Measurements from ENCODE around the gene SLC47A2.

The SLC47A2 gene

GRCh38 chr17:19737305-19738072, 21.1 kb upstream of the SLC47A2 start:
- TF ChIP-seq CTCF (IDR thresholded peaks at IDR 0.05; ENCODE audit: low read depth, low read length, missing control alignments) = no peak
- DNase-seq (ENCODE audit: extremely low read depth, low read depth) = no peak

GRCh38 chr17:19736071-19736470, 19.7 kb upstream of the SLC47A2 start:
- no peak for DNase-seq (ENCODE audit: extremely low read depth, low read depth)
- no peak for TF ChIP-seq CTCF (IDR thresholded peaks at IDR 0.05; ENCODE audit: low read depth, low read length, missing control alignments)
- no peak overlapping the region for H3K4me3 ChIP-seq (replicated peaks; ENCODE audit: low read depth, low read length)

More at GRCh38 chr17:19737305-19738072, 21.1 kb upstream of the SLC47A2 start:
- H3K4me3 ChIP-seq (replicated peaks; ENCODE audit: low read depth, low read length) = no peak overlapping the region

GRCh38 chr17:19733953-19734526, 17.7 kb upstream of the SLC47A2 start:
- DNase-seq (ENCODE audit: extremely low read depth, low read depth) = no peak
- no peak for TF ChIP-seq CTCF (IDR thresholded peaks at IDR 0.05; ENCODE audit: low read depth, low read length, missing control alignments)
- no peak overlapping the region for H3K4me3 ChIP-seq (replicated peaks; ENCODE audit: low read depth, low read length)

GRCh38 chr17:19731626-19732025, 15.2 kb upstream of the SLC47A2 start:
- no peak for DNase-seq (ENCODE audit: extremely low read depth, low read depth)
- no peak overlapping the region for H3K4me3 ChIP-seq (replicated peaks; ENCODE audit: low read depth, low read length)
- no peak for TF ChIP-seq CTCF (IDR thresholded peaks at IDR 0.05; ENCODE audit: low read depth, low read length, missing control alignments)

GRCh38 chr17:19730843-19731242, 14.5 kb upstream of the SLC47A2 start:
- no peak overlapping the region for H3K4me3 ChIP-seq (replicated peaks; ENCODE audit: low read depth, low read length)
- DNase-seq (ENCODE audit: extremely low read depth, low read depth) = no peak
- no peak for TF ChIP-seq CTCF (IDR thresholded peaks at IDR 0.05; ENCODE audit: low read depth, low read length, missing control alignments)

GRCh38 chr17:19729900-19730299, 13.5 kb upstream of the SLC47A2 start:
- no peak for TF ChIP-seq CTCF (IDR thresholded peaks at IDR 0.05; ENCODE audit: low read depth, low read length, missing control alignments)
- no peak overlapping the region for H3K4me3 ChIP-seq (replicated peaks; ENCODE audit: low read depth, low read length)

More at GRCh38 chr17:19729900-19730299, 13.5 kb upstream of the SLC47A2 start:
- no peak for DNase-seq (ENCODE audit: extremely low read depth, low read depth)
